OCI-M1 (cell line): ENCODE data around the gene IKBKE.
A peak's percentile ranks its signal among the peaks of the same experiment; 100 is the strongest.

ENCODE experiments used
- DNase-seq: peaks from one replicate; lab custom pipeline; 2025; lab: John Stamatoyannopoulos, UW

The IKBKE gene

DNA sequence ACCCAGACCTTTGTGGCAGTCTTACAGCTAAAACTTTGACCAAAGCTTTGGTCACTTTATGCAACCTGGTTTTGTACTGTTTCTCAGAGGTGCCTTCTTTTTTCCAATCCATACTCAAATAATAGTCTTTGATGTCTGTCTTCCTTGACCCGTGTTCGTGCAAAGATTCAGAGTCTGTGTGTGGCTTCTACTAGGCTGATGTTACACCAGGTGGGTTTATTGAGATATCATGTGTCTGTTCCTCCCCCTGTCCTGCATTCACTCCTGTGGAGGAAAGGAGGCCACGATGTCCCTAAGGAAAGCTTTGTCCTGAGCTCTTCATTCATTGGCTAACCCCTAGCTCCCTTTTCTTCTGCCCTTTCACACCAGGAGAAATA is 15.0 kb upstream of the IKBKE start:
- DNase-seq, result no peak

DNA sequence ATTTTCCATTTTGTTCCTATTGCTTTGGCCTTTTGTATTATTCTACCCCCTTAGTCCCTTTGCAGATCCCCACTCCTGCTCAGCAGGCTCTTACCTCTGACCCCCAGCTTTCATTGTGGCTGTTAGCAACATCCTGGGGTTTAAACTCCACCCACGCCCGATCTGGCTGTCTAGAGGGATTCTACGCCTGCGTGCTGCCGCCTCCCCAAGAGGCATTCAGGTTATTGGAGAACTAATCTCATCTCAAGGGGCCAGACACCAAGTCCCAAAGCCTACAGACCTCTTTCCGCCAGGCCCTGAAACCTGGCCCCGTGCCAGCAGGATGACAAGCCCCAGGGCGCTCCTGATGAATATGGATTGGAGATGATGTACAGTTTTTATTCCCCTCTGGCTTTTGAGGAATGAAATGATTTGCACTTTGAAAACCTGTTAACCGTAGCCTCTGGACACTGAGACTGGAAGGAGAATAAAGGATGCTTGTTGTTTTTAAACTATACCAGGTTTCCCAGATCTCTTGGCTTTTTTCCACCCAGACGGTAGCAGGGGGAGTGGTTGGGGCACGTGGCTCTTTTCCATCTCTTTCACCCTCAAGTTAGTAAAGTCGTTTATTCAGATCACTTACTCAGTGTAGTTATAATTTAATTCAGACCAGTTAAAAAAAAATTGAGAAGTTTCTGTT is 14.5 kb upstream of the IKBKE start:
- no peak for DNase-seq

DNA sequence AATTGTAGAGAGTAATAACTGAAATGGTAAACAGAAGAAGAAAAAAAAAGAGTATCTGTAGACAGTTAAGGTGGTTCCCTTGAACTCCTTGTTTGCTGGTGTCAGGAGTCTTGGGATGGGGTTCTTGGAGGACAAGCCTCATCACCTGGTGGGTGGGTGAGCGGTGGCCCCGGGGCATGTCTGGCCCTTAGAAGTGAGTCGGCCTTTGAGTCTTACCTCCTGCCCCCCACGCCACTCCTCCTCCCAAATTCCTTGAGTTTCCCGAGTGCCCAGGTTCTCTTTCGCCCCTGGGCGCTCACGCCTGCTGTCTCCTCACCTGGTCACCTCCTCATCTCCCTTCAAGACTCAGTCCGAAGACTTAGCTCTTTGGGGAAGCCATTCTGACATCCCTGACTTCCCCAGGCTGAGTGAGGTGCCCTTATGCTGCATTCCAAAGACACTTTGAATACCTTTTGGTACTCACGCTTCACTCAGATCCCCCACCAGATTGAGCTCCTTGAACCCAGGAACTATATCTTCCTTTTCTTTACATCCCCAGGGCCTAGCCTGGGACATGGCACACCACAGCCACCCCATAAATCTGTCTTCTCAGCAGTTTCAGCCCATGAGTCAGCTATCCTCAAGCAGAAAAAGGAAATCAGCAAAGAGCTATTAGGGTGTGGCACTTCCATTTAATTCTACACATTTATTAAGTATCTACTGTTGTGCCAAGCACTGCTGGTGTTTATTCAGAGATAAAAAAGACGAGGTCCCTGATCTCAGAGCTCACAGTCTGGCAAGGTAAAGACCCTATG is 13.5 kb upstream of the IKBKE start:
- DNase-seq, result no peak

DNA sequence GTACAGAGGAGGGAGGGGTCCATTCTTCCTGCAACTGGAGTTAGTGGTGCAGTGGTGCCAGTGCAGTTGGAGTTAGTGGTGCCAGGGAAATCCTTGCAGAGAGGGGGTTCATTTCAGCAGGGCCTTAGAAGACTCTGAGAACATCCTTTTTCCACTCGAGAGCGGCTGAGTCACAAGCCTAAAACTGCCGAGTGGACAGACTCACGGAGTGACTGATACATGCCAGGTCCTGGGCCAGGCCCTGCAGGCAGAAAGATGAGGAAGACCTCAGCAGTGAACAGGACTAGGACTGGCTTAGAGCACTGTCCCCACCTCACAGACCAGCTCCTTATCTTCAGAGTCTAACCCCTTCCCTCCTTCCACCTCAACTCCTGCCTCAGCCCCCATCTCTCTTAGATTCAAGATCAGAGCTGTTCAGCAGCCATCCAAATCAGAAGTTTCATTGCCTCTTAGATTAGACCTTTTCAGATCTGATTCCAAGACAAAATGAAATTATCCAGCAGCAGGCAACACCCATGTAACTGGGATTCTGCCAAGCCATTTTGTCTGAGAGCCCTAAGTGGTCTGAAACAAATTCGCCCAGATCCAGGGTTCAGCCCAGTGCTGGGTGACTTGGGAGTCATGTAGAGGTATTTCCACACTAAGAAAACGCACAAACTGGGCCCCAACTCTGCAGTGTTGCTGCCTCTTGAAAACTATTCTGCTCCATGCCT is 12.7 kb upstream of the IKBKE start:
- DNase-seq, result no peak

DNA sequence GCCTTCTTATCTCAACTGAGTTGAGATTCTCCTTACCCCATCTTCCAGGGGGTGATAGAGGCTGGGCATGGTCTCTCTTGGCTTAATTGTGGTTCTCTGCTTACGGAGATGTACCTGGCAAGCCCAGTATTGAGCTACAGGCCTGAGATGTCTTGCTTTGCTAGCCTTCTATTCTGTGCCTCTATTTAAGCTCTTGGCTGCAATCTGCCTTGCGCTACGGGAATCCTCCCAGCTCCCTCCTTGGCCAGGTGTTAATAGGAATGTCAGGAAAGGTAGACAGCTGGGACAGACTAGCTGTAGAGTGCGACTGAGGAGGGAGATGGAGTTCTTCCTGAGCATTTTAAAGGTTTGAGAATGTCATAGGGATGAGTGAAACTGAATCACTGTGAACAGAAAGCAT is 10.6 kb upstream of the IKBKE start:
- no peak for DNase-seq

DNA sequence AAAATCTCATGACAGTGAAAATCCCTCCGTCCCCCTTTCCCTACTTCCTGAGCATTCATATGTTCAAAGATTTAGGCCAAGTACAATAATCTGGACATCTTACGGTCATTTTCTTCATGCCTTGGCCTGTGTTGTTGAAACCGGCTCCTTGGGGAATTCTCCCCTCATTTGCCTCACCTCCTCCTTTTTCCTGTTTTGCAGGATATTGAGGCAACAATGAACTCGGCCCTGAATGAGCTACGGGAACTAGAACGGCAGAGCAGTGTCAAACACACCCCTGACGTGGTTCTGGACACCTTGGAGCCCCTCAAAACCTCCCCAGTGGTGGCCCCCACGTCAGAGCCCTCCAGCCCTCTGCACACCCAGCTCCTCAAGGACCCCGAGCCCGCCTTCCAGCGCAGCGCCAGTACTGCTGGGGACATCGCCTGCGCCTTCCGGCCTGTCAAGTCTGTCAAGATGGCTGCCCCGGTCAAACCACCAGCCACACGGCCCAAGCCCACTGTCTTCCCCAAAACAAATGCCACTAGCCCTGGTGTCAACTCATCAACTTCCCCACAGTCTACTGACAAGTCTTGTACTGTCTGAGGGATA is 9.3 kb upstream of the IKBKE start:
- no peak for DNase-seq

DNA sequence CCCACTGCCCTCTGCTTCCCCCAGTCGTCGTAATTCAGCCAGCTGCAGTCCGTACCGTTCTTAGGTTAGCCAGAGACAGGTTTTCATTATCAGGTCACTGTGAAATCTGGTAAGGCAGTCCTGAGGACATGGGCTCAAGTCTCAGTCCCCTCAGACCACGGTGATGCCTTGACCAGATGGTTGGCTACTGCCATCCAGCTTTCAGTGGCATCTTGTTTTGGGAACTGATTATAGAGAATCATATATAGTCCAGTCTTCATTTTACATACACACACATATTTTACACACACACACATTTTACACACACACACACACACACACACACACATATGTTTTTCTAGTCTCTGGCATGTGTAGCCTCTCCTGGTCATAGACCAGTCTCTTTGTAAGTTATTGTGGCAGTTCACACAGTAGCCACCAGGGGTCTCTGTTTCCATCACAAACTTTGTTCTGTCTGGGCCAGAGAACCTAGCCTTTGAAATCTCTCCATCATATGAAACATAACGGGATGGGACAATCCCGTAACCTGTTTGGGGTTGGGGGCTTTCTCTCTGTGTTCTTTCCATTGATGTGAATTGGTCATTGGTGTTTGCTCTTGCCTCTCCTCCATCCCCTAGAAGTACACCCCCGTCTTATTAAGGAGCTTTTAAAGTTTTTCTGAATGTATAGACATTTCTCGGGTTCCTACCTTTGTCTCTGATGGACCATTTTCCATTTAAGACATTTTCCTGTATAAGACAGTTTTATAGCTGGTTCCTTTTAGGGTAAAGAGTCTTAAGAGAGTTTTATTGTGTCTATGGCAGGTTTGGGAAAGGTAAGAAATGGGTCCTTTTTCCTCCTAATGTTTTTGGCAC is 8.4 kb upstream of the IKBKE start:
- DNase-seq, result peak; percentile 89

DNA sequence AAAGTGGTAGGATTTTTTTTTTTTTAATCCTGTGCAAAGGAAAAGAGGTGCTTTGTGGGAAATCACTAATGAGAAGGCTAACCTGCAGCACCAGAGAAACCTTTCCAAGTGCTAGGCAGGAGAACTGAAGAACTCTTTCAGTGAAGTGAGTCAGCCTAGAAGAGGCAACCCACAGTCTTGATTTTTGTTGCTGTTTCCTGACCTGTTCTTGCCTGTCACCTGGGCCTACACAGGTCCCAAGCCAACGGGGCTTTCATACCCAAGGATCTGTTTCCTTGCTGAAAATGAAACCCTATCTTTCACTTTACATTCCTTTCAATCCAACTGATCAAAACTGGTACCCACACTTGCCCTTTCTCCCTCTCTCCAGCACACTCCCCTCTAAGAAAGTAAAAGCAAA is 7.1 kb upstream of the IKBKE start:
- DNase-seq, result no peak

DNA sequence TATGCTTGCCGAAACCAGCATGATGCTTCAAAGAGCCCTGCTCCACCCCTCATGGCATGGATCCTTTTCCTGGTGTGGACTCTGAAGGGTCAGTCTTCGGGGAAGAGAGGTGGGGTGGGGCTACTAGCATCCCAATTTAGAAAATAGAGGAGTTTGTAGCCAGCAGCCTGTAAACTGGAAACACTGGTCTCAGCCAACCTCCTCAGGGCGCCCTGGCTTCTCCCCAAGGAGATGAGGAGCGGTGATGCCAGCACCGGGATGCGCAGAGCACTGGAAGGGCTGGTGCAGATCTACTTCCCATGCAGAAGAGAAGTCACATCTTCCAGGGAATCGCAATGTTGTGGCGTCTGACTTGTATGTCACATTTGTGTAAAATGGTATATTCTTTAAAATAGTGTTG is 6.4 kb upstream of the IKBKE start:
- DNase-seq, result no peak

DNA sequence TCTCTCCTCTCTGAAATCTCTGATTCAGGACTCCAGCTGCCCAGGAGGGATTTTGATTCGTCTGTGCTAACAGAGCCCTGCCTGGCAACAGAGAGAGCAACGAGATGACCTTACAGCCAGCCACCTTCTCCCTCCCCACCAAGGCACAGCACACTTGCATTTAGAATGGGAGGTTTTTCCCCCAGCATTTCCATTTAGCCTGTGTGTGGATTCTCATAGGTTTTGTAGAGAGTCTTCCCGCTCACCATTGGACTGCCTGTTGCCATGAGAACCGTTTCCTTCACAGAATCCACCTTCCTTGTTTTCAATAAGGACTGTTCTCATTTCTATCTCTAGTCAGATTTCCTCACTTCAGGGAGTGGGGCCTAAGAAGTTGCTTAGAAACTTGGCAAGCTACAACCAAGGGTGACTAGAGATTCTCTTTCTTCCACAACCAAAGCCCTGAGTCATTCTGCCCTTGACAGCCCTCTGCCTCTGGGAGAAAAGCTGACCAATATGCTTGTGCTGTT is 5.8 kb upstream of the IKBKE start:
- peak; percentile 73 for DNase-seq

DNA sequence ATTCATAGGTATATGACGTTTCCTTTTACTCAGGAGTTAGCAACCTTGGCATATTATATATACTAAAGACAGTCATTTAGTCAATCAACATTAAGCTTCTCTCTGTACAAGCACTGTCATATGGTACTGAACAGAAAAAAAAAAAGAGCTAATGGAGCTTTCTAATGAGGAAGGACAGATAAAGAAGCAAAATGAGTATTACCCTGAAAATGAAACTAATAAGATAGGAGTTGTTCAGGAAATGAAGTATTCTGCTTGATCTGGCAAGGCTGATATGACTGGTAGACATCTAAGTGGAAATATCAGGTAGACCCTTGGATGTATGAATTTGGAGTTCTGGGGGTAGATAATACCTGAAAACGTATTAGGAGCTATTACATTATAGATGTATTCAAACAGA is 4.3 kb upstream of the IKBKE start:
- no peak for DNase-seq

DNA sequence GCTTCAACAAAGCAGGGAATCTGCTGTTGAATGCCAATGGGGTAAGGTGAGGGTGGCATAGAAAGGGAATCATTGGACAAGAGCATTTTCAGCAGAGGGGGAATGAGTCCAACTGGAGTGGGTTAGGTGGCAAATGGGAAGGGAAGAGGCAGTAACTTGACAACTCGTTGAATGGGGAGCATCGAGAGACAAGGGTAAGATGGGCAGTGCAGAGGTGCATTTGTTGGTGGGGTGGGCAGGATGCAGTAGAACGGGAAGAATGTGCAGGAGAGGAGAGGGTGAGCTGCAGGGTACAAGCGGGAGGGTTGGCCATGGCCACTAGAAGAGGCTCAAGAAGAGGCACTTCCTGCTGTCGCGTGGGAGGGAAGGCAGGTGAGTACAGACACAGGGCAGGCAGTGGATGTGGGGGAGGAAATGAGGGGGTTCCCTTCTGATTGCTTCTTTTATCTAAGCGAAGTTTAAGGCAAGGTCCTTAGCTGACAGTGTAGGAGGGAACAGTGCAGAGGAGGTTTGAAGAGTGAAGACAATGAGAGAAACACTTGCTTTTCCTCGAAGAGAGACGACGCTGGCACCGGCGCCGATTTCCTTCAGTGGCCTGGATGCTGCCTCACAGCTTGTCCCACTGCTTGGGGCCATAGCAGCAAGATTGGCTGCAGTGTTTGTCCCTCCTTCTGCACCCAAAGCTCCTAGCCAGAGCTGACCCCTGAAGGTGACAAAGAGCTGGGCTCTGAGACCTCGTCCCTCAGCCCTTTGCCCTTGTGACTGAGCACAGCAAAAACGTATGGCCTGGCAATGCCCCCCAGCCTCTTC is 3.2 kb upstream of the IKBKE start:
- no peak for DNase-seq

DNA sequence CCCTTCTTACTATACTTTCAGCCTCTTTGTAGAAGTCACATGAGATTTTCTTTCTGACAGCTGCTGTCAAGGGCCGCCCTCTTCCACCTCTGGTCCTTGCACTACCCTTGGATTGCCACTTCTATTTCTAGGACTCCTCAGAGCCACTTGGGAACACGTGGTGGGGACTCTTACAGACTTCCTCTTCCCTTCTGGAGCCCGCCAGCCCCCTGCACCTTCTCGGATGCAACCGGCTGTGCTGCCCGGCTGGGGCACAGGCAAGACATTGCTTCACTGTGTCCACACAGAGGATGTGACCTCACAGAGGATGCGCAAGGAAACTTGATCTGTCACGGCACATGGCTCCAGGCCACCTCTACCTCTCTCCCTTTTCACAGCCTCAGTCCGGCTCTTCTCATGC is 2.4 kb upstream of the IKBKE start:
- no peak for DNase-seq

DNA sequence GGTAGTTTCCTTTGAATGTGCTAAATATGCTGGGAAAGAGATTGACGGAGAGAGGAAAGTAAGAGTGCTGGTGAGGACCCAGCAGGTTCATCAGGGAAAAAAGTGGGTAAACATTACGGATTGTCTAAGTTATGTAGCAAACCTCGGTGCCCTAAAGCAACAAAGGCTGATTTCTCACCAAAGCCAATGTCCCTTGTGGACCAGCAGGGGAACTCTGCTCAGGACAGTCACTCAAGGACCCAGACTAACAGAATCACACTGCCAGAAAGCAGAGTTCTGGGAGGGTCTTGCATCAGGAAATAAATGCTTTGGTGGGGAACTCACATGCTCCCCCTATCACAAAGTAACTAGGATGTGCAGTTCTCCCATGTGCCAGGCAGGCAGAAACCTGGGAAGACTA is 1.7 kb upstream of the IKBKE start:
- DNase-seq, result no peak

DNA sequence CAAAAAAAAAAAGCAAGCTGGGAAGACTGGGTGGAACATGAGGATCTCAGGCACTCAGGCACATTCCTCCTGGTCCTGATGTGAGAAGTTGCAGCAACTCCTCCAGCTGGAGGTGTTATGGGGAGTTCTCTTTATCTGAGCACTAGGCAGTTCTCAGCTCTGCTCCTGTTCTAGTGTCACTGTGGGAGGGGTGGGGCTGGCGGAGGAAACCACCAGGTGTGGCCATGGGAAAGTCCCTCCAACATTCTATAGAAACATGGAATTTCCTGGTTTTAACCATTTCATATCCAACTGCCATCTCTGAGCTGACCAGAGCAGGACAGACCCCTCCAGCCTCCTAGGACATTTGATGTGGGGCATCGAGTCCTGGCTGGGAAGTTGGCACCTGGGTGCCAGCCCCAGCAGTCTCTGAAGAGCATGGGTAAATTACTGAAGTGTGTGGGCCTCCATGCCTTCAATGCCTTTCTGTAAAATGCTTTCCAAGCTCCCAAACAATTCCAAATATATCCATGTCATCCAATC is 804 bp upstream of the IKBKE start:
- DNase-seq, result no peak

DNA sequence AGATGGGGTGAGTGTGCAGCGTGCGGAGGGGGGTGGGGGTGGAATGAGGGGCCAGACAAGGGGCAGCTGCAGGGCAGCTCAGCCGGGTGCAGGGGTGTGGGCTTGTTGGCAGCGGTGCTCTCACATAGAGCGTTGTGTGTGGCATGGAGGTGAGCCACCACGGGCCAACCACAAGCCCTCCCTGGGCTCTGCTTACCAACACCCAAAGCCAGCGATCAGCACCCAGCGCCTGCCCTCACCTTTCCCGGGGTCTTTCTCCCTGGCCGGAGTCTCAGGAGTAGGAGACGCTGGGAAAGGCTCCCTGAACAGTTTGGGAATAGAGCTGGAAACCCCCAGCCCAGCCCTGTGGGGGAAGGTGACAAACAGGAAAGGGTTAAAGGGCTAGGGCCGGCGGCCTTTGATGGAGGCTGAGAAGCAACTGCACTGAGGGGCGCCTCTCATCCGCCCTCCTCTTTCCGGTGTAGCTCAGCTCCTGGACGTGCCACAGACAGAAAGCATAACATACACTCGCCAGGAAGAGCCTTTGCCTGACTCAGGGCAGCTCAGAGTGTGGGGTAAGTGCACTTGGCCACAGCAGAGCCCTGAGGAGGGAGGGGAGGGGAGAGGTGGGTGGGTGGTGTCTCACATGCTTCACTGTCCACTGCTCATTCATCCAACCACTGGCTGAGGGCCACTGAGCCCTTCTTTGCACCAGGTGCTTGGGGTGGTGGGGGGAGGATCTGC is 577 bp downstream of the IKBKE start:
- peak; percentile 43 for DNase-seq

DNA sequence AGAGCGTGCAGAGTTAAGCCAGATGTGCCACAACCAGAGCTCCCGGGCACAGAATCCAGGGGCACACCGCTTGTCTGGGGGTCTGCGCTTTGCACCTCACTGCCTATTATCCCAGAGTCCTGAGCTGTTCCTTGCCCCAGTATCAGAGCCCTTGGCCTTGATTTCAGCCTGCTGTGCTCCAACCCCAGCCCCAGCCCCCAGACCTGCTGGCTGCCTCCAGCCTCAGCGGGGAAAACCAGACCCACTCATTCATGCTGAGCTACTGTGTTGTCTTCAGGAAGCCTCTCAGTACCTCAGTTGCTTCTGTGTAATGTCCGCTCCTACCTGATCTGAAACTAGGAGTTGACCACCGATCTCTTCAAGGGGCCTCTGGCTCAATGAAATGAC is 1.1 kb downstream of the IKBKE start:
- no peak for DNase-seq

DNA sequence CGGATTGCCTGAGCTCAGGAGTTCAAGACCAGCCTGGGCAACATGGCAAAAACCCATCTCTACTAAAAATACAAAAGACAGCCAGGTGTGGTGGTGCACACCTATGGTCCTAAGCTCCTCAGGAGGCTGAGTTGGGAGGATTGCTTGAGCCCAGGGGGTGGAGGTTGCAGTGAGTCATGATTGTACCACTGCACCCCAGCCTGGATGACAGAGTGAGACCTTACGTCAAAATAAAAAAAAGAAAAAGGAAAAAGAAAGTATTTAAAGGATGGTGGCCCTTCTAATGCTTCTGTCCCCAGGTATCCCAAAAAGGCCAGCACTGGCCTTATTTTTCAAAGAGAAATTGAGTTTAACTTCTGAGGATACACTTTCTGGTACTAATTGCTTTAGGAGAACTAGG is 1.7 kb downstream of the IKBKE start:
- DNase-seq, result no peak

DNA sequence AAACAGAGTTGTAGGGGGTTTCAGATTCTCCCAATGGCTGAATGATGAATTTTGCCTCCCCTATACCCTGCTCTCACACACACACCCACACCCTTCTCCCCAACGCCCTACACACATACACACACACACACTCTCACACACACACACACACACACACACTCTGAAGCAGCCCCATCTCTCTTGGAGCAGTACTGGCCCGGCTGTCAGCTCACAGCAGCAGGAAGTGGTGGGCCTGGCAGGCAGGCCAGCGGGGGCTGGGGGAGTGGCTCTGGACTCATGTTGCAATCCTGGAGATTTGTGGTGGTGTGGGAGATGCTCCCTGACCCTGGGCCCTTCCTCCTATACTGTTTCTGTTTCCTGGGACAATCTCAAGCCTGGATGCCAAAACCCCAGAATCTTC is 2.2 kb downstream of the IKBKE start:
- DNase-seq, result peak; percentile 76

DNA sequence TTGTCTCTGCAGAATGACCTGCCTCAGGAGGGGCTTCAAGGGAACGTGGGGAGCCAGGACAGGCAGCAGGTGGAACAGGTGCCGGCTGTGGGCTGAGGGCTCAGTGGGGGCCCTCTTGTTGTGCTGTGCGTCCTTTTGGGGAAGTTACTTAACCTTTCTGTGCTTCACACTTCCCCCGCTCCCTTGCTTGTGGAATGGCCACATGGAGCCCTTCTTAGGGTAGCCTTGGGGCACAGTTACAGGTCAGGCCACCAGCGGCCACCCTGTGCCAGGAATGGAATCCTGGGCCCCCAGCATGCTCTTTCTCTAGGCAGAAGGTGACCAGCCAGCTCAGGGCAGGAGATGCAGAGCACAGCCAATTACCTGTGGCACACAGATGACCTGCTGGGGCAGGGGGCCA is 2.6 kb downstream of the IKBKE start:
- no peak for DNase-seq
